Psoas muscle (tissue), 8 donors: Measurements from ENCODE around the gene FLYWCH1. TPM values are rescaled to one million over a fixed set of nuclear protein-coding genes. Genes with fewer than 3 reads are reported as not detected.
A peak's percentile ranks its signal among the peaks of the same experiment; 100 is the strongest.

Experiments used
- ATAC-seq, 4 donors: fragments of 200-7000 bp; cut with Tn5 transposase; one replicate each; pipeline ENCODE4 v1.9.1; 2020; ENCODE audit warnings: moderate library complexity in 3 of 4, mild to moderate bottlenecking in 2 of 4
- DNase-seq, 2 donors: peaks; one replicate each; pipeline ENCODE4 v3.0.0-alpha.2; 2020
- H3K27ac ChIP-seq: fragments of 200-600 bp; one replicate; pipeline ENCODE4 v1.8.0; 2022
- H3K27me3 ChIP-seq, 3 donors: fragments of 200-600 bp in 1 of 3; one replicate each; pipeline versions ENCODE4 v1.6.1 to v1.8.0; 2013 to 2022; ENCODE audit warnings: low read length in 2 of 3, mild to moderate bottlenecking in 2 of 3, moderate library complexity in 1 of 3; ENCODE audit not compliant: insufficient read depth in 3 of 3
- H3K36me3 ChIP-seq, 2 donors: fragments of 200-600 bp in 1 of 2; one replicate each; pipeline versions ENCODE4 v1.6.1 to v1.8.0; 2013 to 2022; ENCODE audit warnings: low read depth in 1 of 2, mild to moderate bottlenecking in 1 of 2, moderate library complexity in 1 of 2; ENCODE audit not compliant: insufficient read depth in 1 of 2
- H3K4me1 ChIP-seq: fragments of 200-600 bp; one replicate; pipeline ENCODE4 v1.8.0; 2022
- H3K4me3 ChIP-seq: fragments of 200-600 bp; one replicate; pipeline ENCODE4 v1.8.0; 2022; ENCODE audit warnings: mild to moderate bottlenecking
- H3K9me3 ChIP-seq: fragments of 200-600 bp; one replicate; pipeline ENCODE4 v1.8.0; 2022
- WGBS, 3 donors: extraction: QIAGEN DNeasy Blood & Tissue Kit; methylation state at CpG; one replicate each; pipeline versions ENCODE4 v1.1.6 to v1.1.7; 2013; 5-methylcytosine and 5-hydroxymethylcytosine counted together
- intact Hi-C, 2 donors: fragments of 100-400 bp; cut with DNase I; formaldehyde crosslinking; loops; one replicate each; pipeline versions ENCODE4 v1.11.0 to v1.14.2; 2022
- polyA plus RNA-seq, 3 donors: library from polyadenylated mRNA; stranded (reverse); fragments of 200-250 nt; gene quantifications; one replicate each; pipeline ENCODE4 v1.2.3, GENCODE V29; 2013
- total RNA-seq, 4 donors: library from RNA; stranded (reverse); fragmentation: NEBNext Ultra II Directional in 2 of 4; extraction: Animal tissue kit (Norgen Biotek cat#: 25700) in 2 of 4; gene quantifications; one replicate each; pipeline versions ENCODE4 v1.2.1 to v1.2.4, GENCODE V29; 2021 to 2023
- TF ChIP-seq, protein P1 (sequence below): fragments of 200-600 bp; IDR thresholded peaks from one replicate; pipeline ENCODE4 v1.8.0; 2022; ENCODE audit warnings: antibody characterized with exemption
- donor health status: healthy with polysubstance abuse.
- donor health status: DM: no; HTN: no; CAD: no; lungs with moderate emphysema.
- donor health status: Bipolar disorder and iron deficiency.
- donor health status: healthy.
- donor health status: DM: yes; HTN: yes; CAD: no.
- donor health status: DM: no; HTN: no; CAD: no.
- donor health status: DM: no; HTN: no; CAD: no.
- donor health status: DM: yes; HTN: yes; CAD: no.

FLYWCH1 gene
- total and polyA plus RNA-seq, 7 donors: 21.2 to 65.2 (median 38.2) TPM

- no peak for ATAC-seq
- intact Hi-C loops: no loop called here
Measured at GRCh38 chr16:2898831-2899563, 12.7 kb upstream of the FLYWCH1 start.

GRCh38 chr16:2899564-2900072 is 12.1 kb upstream of the FLYWCH1 start:
- TF ChIP-seq, protein P1, sequence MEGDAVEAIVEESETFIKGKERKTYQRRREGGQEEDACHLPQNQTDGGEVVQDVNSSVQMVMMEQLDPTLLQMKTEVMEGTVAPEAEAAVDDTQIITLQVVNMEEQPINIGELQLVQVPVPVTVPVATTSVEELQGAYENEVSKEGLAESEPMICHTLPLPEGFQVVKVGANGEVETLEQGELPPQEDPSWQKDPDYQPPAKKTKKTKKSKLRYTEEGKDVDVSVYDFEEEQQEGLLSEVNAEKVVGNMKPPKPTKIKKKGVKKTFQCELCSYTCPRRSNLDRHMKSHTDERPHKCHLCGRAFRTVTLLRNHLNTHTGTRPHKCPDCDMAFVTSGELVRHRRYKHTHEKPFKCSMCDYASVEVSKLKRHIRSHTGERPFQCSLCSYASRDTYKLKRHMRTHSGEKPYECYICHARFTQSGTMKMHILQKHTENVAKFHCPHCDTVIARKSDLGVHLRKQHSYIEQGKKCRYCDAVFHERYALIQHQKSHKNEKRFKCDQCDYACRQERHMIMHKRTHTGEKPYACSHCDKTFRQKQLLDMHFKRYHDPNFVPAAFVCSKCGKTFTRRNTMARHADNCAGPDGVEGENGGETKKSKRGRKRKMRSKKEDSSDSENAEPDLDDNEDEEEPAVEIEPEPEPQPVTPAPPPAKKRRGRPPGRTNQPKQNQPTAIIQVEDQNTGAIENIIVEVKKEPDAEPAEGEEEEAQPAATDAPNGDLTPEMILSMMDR: no peak
- Histone ChIP-seq H3K4me3 (no peak overlapping the region), H3K27ac (no peak overlapping the region), H3K9me3 (no peaks in the 10 kb centered on the region), H3K4me1 (peaks cover 3% of the 10 kb centered on the region), H3K36me3 (no peaks in the 10 kb centered on the region), H3K27me3 (no peaks in the 10 kb centered on the region)
- ATAC-seq (no peak), DNase-seq (peak in 1 of 2 donors; percentile 23)
- intact Hi-C loops: no loop called here
- 89 to 96% (median 94%) methylated on average over 13 of the region's 13 CpGs for WGBS, 3 donors

More at GRCh38 chr16:2898831-2899563, 12.7 kb upstream of the FLYWCH1 start:
- Histone ChIP-seq H3K27ac (no peak overlapping the region), H3K4me1 (peaks cover 3% of the 10 kb centered on the region), H3K4me3 (no peak overlapping the region), H3K27me3 (no peaks in the 10 kb centered on the region), H3K36me3 (no peaks in the 10 kb centered on the region), H3K9me3 (no peaks in the 10 kb centered on the region)
- TF ChIP-seq, protein P1: no peak
- 76 to 88% (median 85%) methylated on average over 10 of the region's 10 CpGs for WGBS, 3 donors
- peak in 1 of 2 donors; percentile 10 for DNase-seq

- Histone ChIP-seq H3K27ac (no peak overlapping the region), H3K27me3 (no peaks in the 10 kb centered on the region), H3K4me3 (no peak overlapping the region), H3K4me1 (peaks cover 3% of the 10 kb centered on the region), H3K36me3 (no peaks in the 10 kb centered on the region), H3K9me3 (no peaks in the 10 kb centered on the region)
- intact Hi-C loops: no loop called here
- TF ChIP-seq, protein P1: no peak
- peak in 1 of 2 donors; percentile 48 for DNase-seq
- WGBS, 3 donors: 92 to 94% (median 93%) methylated on average over 15 of the region's 15 CpGs
- no peak for ATAC-seq
Measured at GRCh38 chr16:2900526-2901075, 11.1 kb upstream of the FLYWCH1 start.

- TF ChIP-seq, protein P1: no peak
- DNase-seq: peak in 1 of 2 donors; percentile 39
- H3K4me3 ChIP-seq: no peak overlapping the region
- H3K4me1 ChIP-seq: peaks cover 11% of the 10 kb centered on the region
- WGBS, 3 donors: 90 to 95% (median 92%) methylated on average over 9 of the region's 9 CpGs
- intact Hi-C loops: no loop called here
- H3K27me3 ChIP-seq: no peaks in the 10 kb centered on the region
- ATAC-seq: no peak
- no peaks in the 10 kb centered on the region for H3K9me3 ChIP-seq
- no peaks in the 10 kb centered on the region for H3K36me3 ChIP-seq
- H3K27ac ChIP-seq: no peak overlapping the region
Measured at GRCh38 chr16:2902337-2903130, 9.2 kb upstream of the FLYWCH1 start.
